ENCODE measurements around the gene FBN2.

DNA sequence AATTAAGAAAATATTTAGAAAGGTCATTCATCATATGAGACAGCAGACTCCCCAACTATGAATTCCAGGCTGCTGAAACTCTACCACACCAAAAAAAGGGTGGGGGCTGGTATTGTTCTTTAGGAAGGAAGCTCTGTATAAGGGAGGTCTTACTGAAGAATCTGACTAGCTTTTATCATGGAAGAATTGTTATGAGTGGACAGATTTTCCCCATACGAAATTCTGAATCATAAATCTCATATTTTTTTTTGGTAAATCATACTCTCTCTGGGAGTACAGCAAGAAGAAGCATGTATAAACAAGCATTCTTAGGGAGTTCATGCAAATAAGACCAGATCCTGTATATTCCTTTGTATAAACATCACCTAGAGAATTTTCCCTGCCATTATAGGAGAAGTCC lies 234.5 kb downstream of the FBN2 start:
- TF ChIP-seq RARB (CRISPR knock-in tag; IDR thresholded peaks at IDR 0.05) (no peak), CSRNP3 (CRISPR knock-in tag; IDR thresholded peaks at IDR 0.05) (no peak), PPARA (CRISPR knock-in tag; IDR thresholded peaks at IDR 0.05; ENCODE audit: borderline replicate concordance) (no peak), ZC3H10 (CRISPR knock-in tag; IDR thresholded peaks at IDR 0.05) (no peak), OSR1 (CRISPR knock-in tag; IDR thresholded peaks at IDR 0.05) (no peak), GLIS3 (CRISPR knock-in tag; IDR thresholded peaks at IDR 0.05) (no peak), BACH2 (CRISPR knock-in tag; IDR thresholded peaks at IDR 0.05; ENCODE audit: borderline replicate concordance) (no peak), TOX (CRISPR knock-in tag; IDR thresholded peaks at IDR 0.05; ENCODE audit: borderline replicate concordance) (no peak)

All from SK-N-SH treated with all-trans-retinoic acid at 6 μM for 48 hours (cell line).